A549 (cell line): ENCODE results near the gene SATL1.

ENCODE experiments used
- BHLHE40 ChIP-seq: IDR thresholded peaks from 2 replicates; pipeline ENCODE4 v1.6.1; 2012; ENCODE audit warnings: low read depth, low read length, inconsistent platforms
- CHD4 ChIP-seq: fragments of 200-600 bp; sonication (generic); IDR thresholded peaks from 2 replicates; pipeline ENCODE4 v1.6.1; 2016; ENCODE audit warnings: antibody characterized with exemption, mild to moderate bottlenecking, borderline replicate concordance
- EP300 ChIP-seq, 2 experiments: fragments of >200 bp; sonication (Bioruptor Twin); formaldehyde crosslinking; IDR thresholded peaks; 2 replicates in 1 of 2; 3 replicates in 1 of 2; pipeline ENCODE4 v1.6.1; 2016 to 2017
- FOSL2 ChIP-seq, 2 experiments: fragments of 450-650 bp in 1 of 2; fragments of >200 bp in 1 of 2; sonication (Bioruptor Twin) in 1 of 2; formaldehyde crosslinking; IDR thresholded peaks; 2 replicates each; pipeline versions ENCODE4 v1.5.0 to v1.6.1; 2016 to 2020; ENCODE audit warnings: mild to moderate bottlenecking in 1 of 2, moderate library complexity in 1 of 2
- HOXB13 ChIP-seq: fragments of 250-450 bp; sonication (Bioruptor Pico); IDR thresholded peaks from 2 replicates; pipeline ENCODE4 v1.5.0; 2020; ENCODE audit warnings: low read depth, mild to moderate bottlenecking, moderate library complexity
- NFE2L2 ChIP-seq: fragments of 150-350 bp; conservative IDR thresholded peaks from 2 replicates; pipeline ENCODE4 v1.6.1; 2014; ENCODE audit warnings: low read length
- POLR2A ChIP-seq: IDR thresholded peaks from 2 replicates; pipeline ENCODE4 v1.6.1; 2012; ENCODE audit warnings: mild to moderate bottlenecking, low read length
- ZC3H11A ChIP-seq: fragments of 450-650 bp; IDR thresholded peaks from 2 replicates; pipeline ENCODE4 v1.6.1; 2014; ENCODE audit warnings: antibody characterized with exemption, mild to moderate bottlenecking
- TF ChIP-seq, protein P1 (sequence below): fragments of >200 bp; sonication (Bioruptor Twin); formaldehyde crosslinking; IDR thresholded peaks from 3 replicates; pipeline ENCODE4 v1.5.1; 2016
- TF ChIP-seq, protein P2 (sequence below): fragments of 200-600 bp; sonication (generic); IDR thresholded peaks from 2 replicates; pipeline ENCODE4 v1.6.1; 2016; ENCODE audit warnings: antibody characterized with exemption, mild to moderate bottlenecking, moderate library complexity
- TF ChIP-seq, protein P3 (sequence below): fragments of 450-650 bp; IDR thresholded peaks from 2 replicates; pipeline ENCODE4 v1.6.1; 2014; ENCODE audit warnings: antibody characterized with exemption

DNA sequence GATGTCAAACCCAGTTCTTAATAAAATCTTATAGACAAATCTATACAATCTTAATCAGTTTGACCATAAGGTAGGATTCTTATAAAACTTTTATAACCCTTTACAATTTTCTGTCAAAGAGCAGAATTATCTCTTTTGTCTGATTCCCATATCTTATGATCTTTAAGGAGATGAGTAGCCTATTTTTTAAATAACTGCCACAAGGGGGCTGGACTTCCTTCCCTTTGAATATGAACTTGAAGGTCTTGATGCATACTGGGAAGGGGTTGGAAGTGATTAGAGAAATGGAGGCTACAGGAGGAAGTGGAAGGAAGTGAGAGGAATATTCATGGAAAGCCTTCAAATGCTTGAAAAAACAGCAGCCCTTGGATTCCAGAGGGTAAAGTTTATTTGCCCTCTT, 128.8 kb downstream of the SATL1 start:
- TF ChIP-seq, protein P1, sequence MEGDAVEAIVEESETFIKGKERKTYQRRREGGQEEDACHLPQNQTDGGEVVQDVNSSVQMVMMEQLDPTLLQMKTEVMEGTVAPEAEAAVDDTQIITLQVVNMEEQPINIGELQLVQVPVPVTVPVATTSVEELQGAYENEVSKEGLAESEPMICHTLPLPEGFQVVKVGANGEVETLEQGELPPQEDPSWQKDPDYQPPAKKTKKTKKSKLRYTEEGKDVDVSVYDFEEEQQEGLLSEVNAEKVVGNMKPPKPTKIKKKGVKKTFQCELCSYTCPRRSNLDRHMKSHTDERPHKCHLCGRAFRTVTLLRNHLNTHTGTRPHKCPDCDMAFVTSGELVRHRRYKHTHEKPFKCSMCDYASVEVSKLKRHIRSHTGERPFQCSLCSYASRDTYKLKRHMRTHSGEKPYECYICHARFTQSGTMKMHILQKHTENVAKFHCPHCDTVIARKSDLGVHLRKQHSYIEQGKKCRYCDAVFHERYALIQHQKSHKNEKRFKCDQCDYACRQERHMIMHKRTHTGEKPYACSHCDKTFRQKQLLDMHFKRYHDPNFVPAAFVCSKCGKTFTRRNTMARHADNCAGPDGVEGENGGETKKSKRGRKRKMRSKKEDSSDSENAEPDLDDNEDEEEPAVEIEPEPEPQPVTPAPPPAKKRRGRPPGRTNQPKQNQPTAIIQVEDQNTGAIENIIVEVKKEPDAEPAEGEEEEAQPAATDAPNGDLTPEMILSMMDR: no peak
- TF ChIP-seq POLR2A (no peak), BHLHE40 (no peak), CHD4 (no peak), HOXB13 (no peak), FOSL2 (IDR thresholded peaks at IDR 0.05) (no peak), FOSL2 (CRISPR knock-in tag; IDR thresholded peaks at IDR 0.05) (no peak), EP300 (IDR thresholded peaks at IDR 0.05) (no peak), ZC3H11A (no peak), NFE2L2 (no peak)
- TF ChIP-seq, protein P2, sequence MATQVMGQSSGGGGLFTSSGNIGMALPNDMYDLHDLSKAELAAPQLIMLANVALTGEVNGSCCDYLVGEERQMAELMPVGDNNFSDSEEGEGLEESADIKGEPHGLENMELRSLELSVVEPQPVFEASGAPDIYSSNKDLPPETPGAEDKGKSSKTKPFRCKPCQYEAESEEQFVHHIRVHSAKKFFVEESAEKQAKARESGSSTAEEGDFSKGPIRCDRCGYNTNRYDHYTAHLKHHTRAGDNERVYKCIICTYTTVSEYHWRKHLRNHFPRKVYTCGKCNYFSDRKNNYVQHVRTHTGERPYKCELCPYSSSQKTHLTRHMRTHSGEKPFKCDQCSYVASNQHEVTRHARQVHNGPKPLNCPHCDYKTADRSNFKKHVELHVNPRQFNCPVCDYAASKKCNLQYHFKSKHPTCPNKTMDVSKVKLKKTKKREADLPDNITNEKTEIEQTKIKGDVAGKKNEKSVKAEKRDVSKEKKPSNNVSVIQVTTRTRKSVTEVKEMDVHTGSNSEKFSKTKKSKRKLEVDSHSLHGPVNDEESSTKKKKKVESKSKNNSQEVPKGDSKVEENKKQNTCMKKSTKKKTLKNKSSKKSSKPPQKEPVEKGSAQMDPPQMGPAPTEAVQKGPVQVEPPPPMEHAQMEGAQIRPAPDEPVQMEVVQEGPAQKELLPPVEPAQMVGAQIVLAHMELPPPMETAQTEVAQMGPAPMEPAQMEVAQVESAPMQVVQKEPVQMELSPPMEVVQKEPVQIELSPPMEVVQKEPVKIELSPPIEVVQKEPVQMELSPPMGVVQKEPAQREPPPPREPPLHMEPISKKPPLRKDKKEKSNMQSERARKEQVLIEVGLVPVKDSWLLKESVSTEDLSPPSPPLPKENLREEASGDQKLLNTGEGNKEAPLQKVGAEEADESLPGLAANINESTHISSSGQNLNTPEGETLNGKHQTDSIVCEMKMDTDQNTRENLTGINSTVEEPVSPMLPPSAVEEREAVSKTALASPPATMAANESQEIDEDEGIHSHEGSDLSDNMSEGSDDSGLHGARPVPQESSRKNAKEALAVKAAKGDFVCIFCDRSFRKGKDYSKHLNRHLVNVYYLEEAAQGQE: no peak
- TF ChIP-seq, protein P3, sequence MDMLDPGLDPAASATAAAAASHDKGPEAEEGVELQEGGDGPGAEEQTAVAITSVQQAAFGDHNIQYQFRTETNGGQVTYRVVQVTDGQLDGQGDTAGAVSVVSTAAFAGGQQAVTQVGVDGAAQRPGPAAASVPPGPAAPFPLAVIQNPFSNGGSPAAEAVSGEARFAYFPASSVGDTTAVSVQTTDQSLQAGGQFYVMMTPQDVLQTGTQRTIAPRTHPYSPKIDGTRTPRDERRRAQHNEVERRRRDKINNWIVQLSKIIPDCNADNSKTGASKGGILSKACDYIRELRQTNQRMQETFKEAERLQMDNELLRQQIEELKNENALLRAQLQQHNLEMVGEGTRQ: no peak
